Activated T-helper 17 cell treated with anti-CD3 and anti-CD28 coated beads, Interleukin-2, amount 50 U/mL, for 72 hours (primary cell): ENCODE results near the gene MARK3. TPM values are rescaled to one million over a fixed set of nuclear protein-coding genes. Genes with fewer than 3 reads are reported as not detected.
A peak's percentile ranks its signal among the peaks of the same experiment; 100 is the strongest.

Experiments
- ATAC-seq: fragments of 150-1000 bp; cut with Tn5 transposase; replicated peaks from 2 replicates; pipeline ENCODE4 v1.10.0; 2021; ENCODE audit warnings: mild to moderate bottlenecking, moderate library complexity
- H3K27ac Mint-ChIP-seq: one replicate; pipeline ENCODE4 v1.8.0; 2022; ENCODE audit warnings: mixed read lengths
- H3K27me3 Mint-ChIP-seq: one replicate; pipeline ENCODE4 v1.8.0; 2022; ENCODE audit warnings: mixed read lengths
- H3K36me3 Mint-ChIP-seq: one replicate; pipeline ENCODE4 v1.8.0; 2022; ENCODE audit warnings: low read depth, mild to moderate bottlenecking, mixed read lengths
- H3K4me1 Mint-ChIP-seq: one replicate; pipeline ENCODE4 v1.8.0; 2022; ENCODE audit warnings: mixed read lengths
- H3K4me3 Mint-ChIP-seq: one replicate; pipeline ENCODE4 v1.8.0; 2022; ENCODE audit warnings: mild to moderate bottlenecking, mixed read lengths
- H3K9me3 Mint-ChIP-seq: one replicate; pipeline ENCODE4 v1.8.0; 2022; ENCODE audit warnings: mixed read lengths
- total RNA-seq, 2 donors: library from RNA; stranded (reverse); gene quantifications; one replicate each; pipeline ENCODE4 v1.2.3, GENCODE V29; 2022

Gene MARK3
- total RNA-seq, 2 donors from 2014 or later: 61.2 to 80.8 TPM

DNA sequence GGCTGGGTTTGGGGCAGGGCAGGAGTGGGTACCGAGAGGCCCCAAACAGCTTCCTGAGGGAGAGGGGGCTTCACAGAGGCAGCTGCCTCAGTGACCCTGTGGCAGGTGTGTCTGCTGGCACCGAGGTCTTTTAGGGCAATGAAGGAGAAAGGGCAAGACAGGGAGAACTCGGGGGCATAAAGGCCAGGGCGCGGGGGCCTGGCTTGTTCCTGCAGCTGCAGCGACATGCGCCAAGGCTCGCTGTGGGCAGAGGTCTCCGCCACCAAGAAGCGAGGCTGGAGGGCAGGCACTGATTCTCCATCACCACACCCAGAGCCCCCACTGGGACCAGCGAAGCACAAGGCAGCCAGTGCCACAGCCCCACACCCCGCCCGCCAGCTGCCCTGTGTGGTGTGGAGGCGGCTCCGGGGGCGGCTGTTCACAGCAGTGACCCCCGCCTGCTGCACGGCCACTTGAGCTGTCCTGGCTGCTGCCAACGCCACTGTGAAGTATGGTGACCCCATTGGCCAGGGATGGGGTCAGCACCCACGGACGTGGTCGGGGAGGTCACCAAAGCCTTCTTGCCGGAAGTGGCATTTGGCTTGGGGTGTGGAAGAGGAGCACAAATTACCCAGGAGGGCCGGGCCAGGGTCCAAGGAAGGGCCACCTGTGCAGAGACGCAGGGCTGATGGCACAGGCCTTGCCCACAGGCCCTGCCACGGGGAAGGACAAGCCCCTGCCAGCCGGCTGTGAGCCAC is 160.9 kb downstream of the MARK3 start:
- Mint-ChIP-seq H3K4me1 (no peaks in the 10 kb centered on the region), H3K36me3 (no peaks in the 10 kb centered on the region), H3K9me3 (no peaks in the 10 kb centered on the region), H3K4me3 (no peak overlapping the region), H3K27ac (no peak overlapping the region), H3K27me3 (no peaks in the 10 kb centered on the region)
- no peak for ATAC-seq

DNA sequence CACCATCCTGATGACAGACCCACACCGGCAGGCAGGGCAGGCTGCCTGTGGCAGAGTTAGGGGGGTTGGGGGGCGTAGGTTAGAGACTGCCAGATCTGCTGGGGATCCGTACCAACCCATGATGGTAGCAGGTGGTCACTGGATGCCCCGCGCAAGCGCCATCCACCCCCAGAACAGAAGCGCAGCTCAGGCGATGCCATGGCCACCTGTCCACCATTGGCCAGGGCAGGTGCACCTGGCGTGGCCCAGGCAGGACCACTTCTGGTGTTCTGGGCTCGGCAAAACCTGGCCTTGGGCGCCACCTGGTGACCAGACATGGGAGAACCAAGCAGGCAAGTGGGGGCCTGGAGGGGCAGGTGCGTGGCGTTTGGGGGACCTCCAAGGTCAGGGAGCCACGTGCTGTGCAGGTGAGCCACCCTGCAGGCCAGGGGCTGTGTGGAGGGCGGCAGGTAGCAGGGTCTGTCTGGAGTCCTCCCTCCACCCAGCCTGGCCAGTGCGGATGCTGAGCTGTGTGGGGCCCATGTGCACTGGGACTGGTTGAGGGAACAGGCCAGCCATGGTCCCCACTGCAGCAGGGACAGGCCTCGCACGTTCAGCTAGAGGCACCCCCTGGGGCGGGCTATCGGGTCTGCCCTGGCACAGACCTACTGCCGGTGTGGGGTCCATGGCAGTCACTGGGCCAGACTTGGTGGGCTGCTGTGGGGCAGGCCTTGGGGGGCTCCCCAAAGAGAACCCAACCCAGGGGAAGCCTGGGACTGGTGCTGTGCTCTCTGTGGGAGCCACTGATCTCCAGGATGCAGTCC is 161.6 kb downstream of the MARK3 start:
- Mint-ChIP-seq H3K27me3 (no peaks in the 10 kb centered on the region), H3K27ac (no peak overlapping the region), H3K36me3 (no peaks in the 10 kb centered on the region), H3K4me1 (no peaks in the 10 kb centered on the region), H3K9me3 (no peaks in the 10 kb centered on the region), H3K4me3 (no peak overlapping the region)
- ATAC-seq: peak; percentile 78

DNA sequence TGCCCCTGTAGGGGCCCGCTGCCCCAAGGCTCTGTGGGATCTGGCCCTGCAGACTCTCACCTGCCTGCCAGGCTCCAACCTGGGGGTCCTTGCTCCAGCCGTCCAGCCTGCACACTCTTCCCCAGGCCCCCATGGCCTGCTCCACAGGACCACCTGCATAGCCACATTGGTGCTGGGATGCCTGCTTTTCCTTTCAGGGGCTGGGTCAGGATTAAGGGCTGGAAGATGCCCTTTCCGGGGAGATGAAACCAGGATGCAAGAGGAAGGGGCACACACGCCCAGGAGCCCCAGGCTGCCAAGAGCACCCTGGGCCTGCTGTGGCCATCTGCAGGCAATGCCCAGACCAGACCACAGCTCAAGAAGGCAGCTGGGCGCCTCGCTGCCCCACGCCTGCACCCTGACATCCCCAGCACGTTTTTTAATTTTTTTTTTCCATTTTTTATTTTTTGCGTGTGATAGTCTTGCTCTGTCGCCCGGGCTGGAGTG is 162.3 kb downstream of the MARK3 start:
- Mint-ChIP-seq H3K27ac (no peak overlapping the region), H3K4me3 (no peak overlapping the region), H3K4me1 (no peaks in the 10 kb centered on the region)

DNA sequence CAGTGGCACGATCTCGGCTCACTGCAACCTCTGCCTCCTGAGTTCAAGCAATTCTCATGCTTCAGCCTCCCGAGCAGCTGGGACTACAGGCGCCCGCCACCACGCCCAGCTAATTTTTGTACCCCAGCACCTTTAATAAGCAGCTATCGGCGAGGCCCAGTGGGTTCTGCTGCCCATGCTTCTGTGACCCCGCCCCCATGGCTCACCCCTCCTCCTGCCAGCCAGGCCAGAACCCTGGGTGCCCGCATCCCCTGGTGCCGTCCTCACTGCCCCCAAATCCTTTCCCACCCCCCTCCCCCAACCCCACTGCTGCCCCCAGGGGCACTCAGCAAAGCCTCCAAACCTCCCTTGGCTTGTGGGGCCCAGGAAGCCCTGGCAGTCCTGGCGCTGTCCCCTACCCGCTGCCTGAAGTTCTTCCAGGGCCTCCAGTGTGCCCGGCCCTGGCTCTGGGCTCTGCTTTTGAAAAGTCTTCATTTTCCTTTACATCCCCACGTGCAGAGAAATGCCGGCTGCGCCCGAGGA is 162.8 kb downstream of the MARK3 start:
- Mint-ChIP-seq H3K4me1 (no peaks in the 10 kb centered on the region), H3K27ac (no peak overlapping the region)

More for the DNA sequence above, 162.3 kb downstream of the MARK3 start:
- Mint-ChIP-seq H3K27me3 (no peaks in the 10 kb centered on the region), H3K36me3 (no peaks in the 10 kb centered on the region), H3K9me3 (no peaks in the 10 kb centered on the region)
- ATAC-seq: no peak

DNA sequence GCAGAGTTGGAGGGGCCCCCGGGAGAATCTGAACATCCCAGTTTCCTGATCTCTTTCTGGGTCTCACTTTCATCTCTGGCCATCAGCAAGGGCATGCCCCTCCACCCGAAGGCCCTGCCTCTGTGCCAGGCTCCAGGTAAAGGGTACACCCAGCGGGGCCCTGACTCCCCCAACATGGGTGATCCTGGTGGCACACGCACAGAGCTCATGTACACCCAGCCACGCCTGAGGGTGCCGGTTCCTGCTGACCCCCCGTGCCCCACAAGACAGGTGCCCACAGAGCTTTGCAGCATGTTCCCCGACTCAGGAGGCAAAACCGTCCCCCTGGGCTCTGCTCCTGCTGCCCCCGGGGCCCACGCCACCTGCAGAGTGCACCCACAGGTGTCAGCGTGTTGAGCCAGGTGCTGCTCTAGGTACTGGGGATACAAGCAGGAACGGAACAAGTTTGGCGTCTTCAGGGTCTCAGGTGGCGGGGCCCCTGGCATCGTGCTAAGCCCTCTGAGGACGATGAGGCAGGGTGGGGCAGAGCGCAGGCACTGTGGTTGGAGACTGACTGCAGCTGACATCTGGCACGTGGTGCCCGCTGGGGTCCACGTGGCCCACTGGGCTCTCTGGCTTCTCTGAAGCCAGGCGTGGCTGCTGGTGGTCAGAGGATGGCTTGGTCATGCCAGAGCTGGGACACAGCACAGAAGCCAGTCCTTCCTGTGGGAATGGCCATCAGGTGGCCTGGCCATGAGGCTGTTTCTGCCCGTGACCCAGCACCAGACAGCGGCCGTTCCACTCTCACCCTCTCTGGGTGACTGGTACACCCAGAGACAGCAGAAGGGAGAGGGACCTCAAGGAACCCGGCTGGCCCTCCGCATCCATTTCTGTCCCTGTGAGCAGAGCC is 163.5 kb downstream of the MARK3 start:
- Mint-ChIP-seq H3K4me1 (no peaks in the 10 kb centered on the region), H3K27me3 (no peaks in the 10 kb centered on the region), H3K36me3 (no peaks in the 10 kb centered on the region), H3K9me3 (no peaks in the 10 kb centered on the region), H3K27ac (no peak overlapping the region), H3K4me3 (no peak overlapping the region)
- no peak for ATAC-seq

More for the DNA sequence above, 162.8 kb downstream of the MARK3 start:
- Mint-ChIP-seq H3K4me3 (no peak overlapping the region), H3K27me3 (no peaks in the 10 kb centered on the region), H3K9me3 (no peaks in the 10 kb centered on the region), H3K36me3 (no peaks in the 10 kb centered on the region)
- no peak for ATAC-seq

DNA sequence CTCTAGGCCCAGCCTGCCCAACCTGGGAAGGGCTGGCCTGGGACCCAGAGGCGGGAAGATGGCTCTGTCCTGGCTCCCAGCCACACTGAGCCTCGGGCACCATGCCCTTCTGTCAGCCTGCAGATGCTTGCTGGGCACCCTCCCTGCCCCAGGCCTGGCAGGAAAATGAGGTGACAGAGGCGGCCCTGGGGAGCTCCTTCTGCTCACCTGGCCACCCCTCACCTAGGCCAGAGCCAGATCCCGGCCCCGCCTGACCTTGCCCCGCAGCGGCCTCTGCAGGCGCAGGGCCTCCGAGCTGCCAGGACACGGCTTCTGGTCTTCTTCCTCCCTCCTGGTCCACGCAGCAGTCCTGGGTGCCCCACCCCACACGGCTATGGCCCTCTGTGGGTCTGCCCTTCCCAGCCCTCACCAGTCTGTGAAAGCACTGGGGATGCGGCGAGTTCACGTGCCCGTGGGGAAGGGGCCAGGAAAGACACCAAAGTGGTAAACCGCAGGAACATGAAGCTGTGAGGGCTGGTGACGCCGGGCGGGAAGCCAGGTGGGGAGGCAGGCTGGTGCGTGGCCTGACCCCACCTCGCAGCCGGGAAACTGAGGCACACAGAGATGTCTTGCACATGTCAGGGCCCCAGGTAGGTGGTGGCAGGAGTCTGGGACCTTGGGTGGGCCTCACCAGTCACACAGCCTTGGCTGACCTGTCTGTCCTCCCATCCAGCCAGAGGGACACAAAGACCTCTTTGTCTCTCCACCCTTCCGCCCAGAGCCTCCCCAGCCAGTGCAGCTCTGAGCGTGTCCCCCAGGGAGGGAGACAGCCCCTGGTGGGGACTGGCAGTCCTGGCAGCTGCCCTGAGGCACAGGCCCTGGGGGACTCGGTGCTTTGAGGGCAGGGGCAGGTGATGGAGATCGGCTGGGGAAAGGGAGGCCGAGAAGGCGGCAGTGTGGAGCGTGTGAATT is 164.4 kb downstream of the MARK3 start:
- no peak for ATAC-seq
- Mint-ChIP-seq H3K27ac (no peak overlapping the region), H3K36me3 (peaks cover under 1% of the 10 kb centered on the region), H3K4me1 (no peaks in the 10 kb centered on the region), H3K27me3 (no peaks in the 10 kb centered on the region), H3K4me3 (no peak overlapping the region), H3K9me3 (no peaks in the 10 kb centered on the region)

DNA sequence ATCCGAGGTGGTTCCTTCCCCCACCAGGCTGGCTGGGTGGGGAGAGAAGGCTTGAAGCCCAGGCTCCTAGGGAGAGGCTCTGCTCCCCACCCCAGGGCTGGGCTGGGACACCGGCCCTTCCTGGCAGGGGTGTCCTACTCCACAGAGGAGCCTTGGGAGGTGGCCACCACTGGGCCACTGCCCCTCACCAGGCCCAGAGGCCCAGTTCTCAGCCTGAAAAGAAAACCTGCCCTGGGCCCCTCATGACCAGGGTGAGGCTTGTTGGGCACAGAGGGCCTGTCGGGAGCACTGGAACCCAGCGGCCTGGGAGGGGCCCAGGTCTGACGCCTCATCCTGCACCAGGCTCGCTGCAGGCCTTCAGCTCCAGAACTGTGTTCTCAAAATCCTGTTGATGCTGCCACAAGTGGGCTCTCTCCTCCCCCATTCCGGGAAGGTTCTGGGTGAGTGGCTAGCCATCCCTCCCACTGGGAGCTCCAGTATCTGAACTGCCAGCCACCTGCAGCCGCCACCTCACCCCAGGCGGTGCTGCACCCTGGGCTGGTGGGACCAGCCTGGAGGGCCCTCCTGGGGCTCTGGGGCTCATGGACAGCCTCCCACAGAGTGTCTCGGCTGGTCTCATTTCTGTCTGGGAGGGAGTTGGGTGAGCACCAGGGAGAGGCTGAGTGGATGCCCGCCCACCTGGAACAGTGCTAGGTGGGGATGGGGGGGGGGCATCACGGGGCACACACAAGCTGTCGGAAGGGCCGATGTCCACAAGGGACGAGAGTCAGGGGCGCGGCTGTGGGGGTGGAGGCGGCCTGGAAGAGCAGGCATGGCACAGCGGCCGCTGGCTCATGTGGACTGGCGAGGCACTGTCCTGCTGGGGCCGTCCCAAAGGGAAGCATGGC is 165.5 kb downstream of the MARK3 start:
- H3K4me1 Mint-ChIP-seq: no peaks in the 10 kb centered on the region
- H3K9me3 Mint-ChIP-seq: no peaks in the 10 kb centered on the region
- H3K36me3 Mint-ChIP-seq: peaks cover 11% of the 10 kb centered on the region
- no peak overlapping the region for H3K4me3 Mint-ChIP-seq
- H3K27ac Mint-ChIP-seq: no peak overlapping the region
- ATAC-seq: no peak
- H3K27me3 Mint-ChIP-seq: no peaks in the 10 kb centered on the region

DNA sequence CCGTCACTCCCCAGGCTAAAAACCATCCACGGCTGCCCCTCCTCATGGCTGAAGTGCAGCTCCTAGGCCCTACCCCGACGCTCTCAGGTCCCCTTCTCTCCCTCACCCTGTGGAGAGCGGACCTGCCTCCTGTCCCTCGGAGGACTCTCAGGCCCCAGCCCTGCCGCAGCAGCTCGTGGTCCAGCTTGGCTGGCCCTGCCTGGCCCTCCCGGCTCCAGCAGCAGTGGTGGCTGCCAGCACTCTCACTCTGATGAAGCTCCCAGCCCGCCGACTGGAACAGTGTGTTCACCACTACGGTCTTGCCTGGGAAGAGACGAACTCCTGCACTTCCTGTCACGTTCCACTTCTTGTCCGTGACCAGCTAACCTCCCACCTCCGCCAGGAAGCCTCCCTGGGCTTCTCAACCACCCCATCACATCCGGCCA is 166.1 kb downstream of the MARK3 start:
- no peaks in the 10 kb centered on the region for H3K4me1 Mint-ChIP-seq
- H3K4me3 Mint-ChIP-seq: no peak overlapping the region
- H3K27me3 Mint-ChIP-seq: no peaks in the 10 kb centered on the region
- ATAC-seq: no peak
- peaks cover 13% of the 10 kb centered on the region for H3K36me3 Mint-ChIP-seq
- no peaks in the 10 kb centered on the region for H3K9me3 Mint-ChIP-seq
- peak overlapping the region; percentile 33 for H3K27ac Mint-ChIP-seq

DNA sequence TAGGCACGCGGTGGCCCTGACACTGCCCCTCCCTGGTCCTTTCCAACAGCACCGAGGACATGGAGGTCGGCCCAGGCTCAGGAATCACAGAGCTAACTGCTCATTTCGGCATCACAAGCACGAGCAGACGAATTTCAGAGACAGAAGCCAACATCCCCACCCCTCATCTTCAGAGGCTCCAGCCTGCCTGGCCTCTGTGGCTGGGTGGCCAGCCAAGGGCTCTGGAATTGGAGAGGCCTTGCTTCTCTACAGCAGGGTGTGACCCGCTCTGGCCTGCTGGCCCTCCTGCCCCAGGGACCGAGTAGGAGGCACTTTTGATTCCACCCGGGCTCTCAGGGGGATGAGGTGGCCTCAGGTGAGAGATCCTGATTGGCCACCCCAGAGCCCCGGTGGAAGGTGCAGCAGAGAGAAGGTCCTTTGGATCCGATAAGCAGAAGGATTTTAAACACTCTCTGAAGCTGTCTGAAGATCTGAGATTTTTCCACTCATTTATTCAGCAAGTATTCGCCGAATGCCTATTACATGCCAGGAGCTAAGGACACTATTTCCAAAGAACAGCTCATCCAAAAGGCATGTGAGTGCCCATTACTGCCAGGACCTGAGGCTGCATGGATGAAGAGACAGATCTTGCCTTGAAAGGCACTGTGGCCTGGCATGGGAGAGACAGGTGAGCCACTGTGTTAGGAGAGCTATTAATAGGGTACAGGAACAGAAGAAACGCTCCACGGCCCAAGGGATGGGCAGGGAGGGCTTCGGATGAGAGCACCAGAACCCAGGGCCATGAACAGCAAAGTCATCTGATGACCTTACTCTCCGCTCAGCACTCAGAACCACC is 167.0 kb downstream of the MARK3 start:
- H3K27ac Mint-ChIP-seq: peak overlapping the region; percentile 33
- H3K9me3 Mint-ChIP-seq: no peaks in the 10 kb centered on the region
- no peak overlapping the region for H3K4me3 Mint-ChIP-seq
- H3K27me3 Mint-ChIP-seq: no peaks in the 10 kb centered on the region
- H3K4me1 Mint-ChIP-seq: no peaks in the 10 kb centered on the region
- no peak for ATAC-seq
- H3K36me3 Mint-ChIP-seq: peaks cover 22% of the 10 kb centered on the region

DNA sequence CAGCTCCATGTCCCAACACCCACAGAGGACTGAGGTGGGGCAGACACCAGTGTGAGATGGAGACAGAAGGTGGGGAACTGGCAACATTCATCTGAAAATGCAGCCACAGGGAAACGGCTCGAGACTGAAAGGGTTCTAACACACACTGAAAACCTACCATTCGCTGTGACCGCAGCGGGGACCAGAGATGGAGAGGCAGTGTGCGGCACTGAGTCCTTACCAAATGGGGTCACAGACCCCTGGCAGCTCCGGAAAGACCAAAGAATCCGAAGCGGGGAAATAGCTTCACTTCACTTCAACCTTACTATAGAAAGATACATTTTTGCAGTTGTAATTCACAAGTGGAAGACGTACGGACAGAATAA is 167.6 kb downstream of the MARK3 start:
- no peak for ATAC-seq
- Mint-ChIP-seq H3K4me3 (no peak overlapping the region), H3K9me3 (no peaks in the 10 kb centered on the region)

More for the DNA sequence above, 167.6 kb downstream of the MARK3 start:
- Mint-ChIP-seq H3K36me3 (peaks cover 28% of the 10 kb centered on the region), H3K27me3 (no peaks in the 10 kb centered on the region), H3K27ac (no peak overlapping the region), H3K4me1 (no peaks in the 10 kb centered on the region)
